ENCODE results near the gene ZNF200. TPM values are rescaled to one million over a fixed set of nuclear protein-coding genes. Genes with fewer than 3 reads are reported as not detected.

The ZNF200 gene
- total RNA-seq, 1 experiment from 2014 or later = 13.0 TPM

GRCh38 chr16:3180445-3180878, 54.5 kb downstream of the ZNF200 start:
- no TSS peak for BruUV-seq (replicated peaks)
- Histone ChIP-seq H3K27ac (ENCODE audit: low read depth, low read length, poor library complexity, severe bottlenecking) (no peak overlapping the region), H3K4me1 (ENCODE audit: insufficient read depth, low read length, poor library complexity, severe bottlenecking) (no peaks in the 10 kb centered on the region), H3K9me3 (ENCODE audit: low read depth, low read length, poor library complexity, severe bottlenecking) (no peaks in the 10 kb centered on the region), H3K36me3 (ENCODE audit: insufficient read depth, low read length, poor library complexity, severe bottlenecking) (no peaks in the 10 kb centered on the region), H3K27me3 (replicated peaks; ENCODE audit: insufficient read depth, low read depth, low read length, poor library complexity) (no peaks in the 10 kb centered on the region), H3K4me3 (ENCODE audit: low read depth, low read length, poor library complexity, severe bottlenecking) (no peak overlapping the region)
- CTCF ChIA-PET = no interaction called here
- DNase-seq (ENCODE audit: low spot score) = peak; percentile 61
- no peak for TF ChIP-seq EZH2 (IDR thresholded peaks at IDR 0.05; ENCODE audit: borderline replicate concordance, low read depth, low read length, poor library complexity, severe bottlenecking)
- no peak for TF ChIP-seq CTCF (conservative IDR thresholded peaks at IDR 0.05; ENCODE audit: low read depth, low read length)
- POLR2A ChIA-PET (ENCODE audit: low non-redundant PET) = no interaction called here
- intact Hi-C loops (cut with micrococcal nuclease; ENCODE audit: unreplicated experiment) = no loop called here

- intact Hi-C loops (cut with micrococcal nuclease; ENCODE audit: unreplicated experiment) = no loop called here
- POLR2A ChIA-PET (ENCODE audit: low non-redundant PET) = no interaction called here
- H3K27me3 ChIP-seq (replicated peaks; ENCODE audit: insufficient read depth, low read depth, low read length, poor library complexity) = no peaks in the 10 kb centered on the region
Observed at GRCh38 chr16:3179651-3180050, 55.3 kb downstream of the ZNF200 start.

GRCh38 chr16:3175157-3176093, 59.5 kb downstream of the ZNF200 start:
- H3K27me3 ChIP-seq (replicated peaks; ENCODE audit: insufficient read depth, low read depth, low read length, poor library complexity) = peaks cover 12% of the 10 kb centered on the region
- no TSS peak for BruUV-seq (replicated peaks)

More at GRCh38 chr16:3179651-3180050, 55.3 kb downstream of the ZNF200 start:
- no peak for DNase-seq (ENCODE audit: low spot score)
- Histone ChIP-seq H3K9me3 (ENCODE audit: low read depth, low read length, poor library complexity, severe bottlenecking) (no peaks in the 10 kb centered on the region), H3K4me3 (ENCODE audit: low read depth, low read length, poor library complexity, severe bottlenecking) (no peak overlapping the region), H3K27ac (ENCODE audit: low read depth, low read length, poor library complexity, severe bottlenecking) (no peak overlapping the region), H3K36me3 (ENCODE audit: insufficient read depth, low read length, poor library complexity, severe bottlenecking) (no peaks in the 10 kb centered on the region), H3K4me1 (ENCODE audit: insufficient read depth, low read length, poor library complexity, severe bottlenecking) (no peaks in the 10 kb centered on the region)
- TF ChIP-seq EZH2 (IDR thresholded peaks at IDR 0.05; ENCODE audit: borderline replicate concordance, low read depth, low read length, poor library complexity, severe bottlenecking) = no peak
- TF ChIP-seq CTCF (conservative IDR thresholded peaks at IDR 0.05; ENCODE audit: low read depth, low read length) = no peak
- no TSS peak for BruUV-seq (replicated peaks)
- CTCF ChIA-PET = no interaction called here

More at GRCh38 chr16:3175157-3176093, 59.5 kb downstream of the ZNF200 start:
- peak overlapping the region; percentile 37 for H3K4me3 ChIP-seq (ENCODE audit: low read depth, low read length, poor library complexity, severe bottlenecking)
- no peak overlapping the region for H3K27ac ChIP-seq (ENCODE audit: low read depth, low read length, poor library complexity, severe bottlenecking)
- intact Hi-C loops (cut with micrococcal nuclease; ENCODE audit: unreplicated experiment) = no loop called here
- TF ChIP-seq EZH2 (IDR thresholded peaks at IDR 0.05; ENCODE audit: borderline replicate concordance, low read depth, low read length, poor library complexity, severe bottlenecking) = no peak
- TF ChIP-seq CTCF (conservative IDR thresholded peaks at IDR 0.05; ENCODE audit: low read depth, low read length) = no peak
- H3K4me1 ChIP-seq (ENCODE audit: insufficient read depth, low read length, poor library complexity, severe bottlenecking) = peaks cover 11% of the 10 kb centered on the region
- no peaks in the 10 kb centered on the region for H3K36me3 ChIP-seq (ENCODE audit: insufficient read depth, low read length, poor library complexity, severe bottlenecking)
- CTCF ChIA-PET = no interaction called here
- peak; percentile 75 for DNase-seq (ENCODE audit: low spot score)
- no peaks in the 10 kb centered on the region for H3K9me3 ChIP-seq (ENCODE audit: low read depth, low read length, poor library complexity, severe bottlenecking)
- POLR2A ChIA-PET (ENCODE audit: low non-redundant PET) = no interaction called here

Measured in A673 (cell line).